Brain pericyte (primary cell): ENCODE data around the gene RPA1.
"Not testable (repeated sequence)": the region's sequence is repeated elsewhere in the genome, so short reads cannot be mapped to it uniquely, and the experiment has no call there.

Source experiments
- DNase-seq: peaks from one replicate; pipeline ENCODE4 v3.0.0-alpha.2; 2012; ENCODE audit warnings: low read depth, low spot score

RPA1 gene

DNA sequence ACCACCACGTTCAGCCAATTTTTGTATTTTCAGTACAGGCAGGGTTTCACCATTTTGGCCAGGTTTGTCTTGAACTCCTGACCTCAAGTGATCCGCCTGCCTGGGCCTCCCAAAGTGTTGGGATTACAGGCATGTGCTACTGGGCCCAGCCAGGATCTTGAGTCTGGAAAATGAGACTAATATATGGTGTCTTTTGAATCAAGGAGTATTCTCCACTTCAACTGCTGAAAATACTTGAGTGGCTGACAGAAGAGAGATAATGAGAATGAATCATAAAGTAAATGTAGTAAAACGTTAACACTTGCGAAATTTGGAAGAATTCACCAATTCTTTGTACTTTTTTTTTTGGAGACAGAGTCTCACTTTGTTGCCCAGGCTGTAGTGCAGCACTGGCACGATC is 16.7 kb upstream of the RPA1 start:
- DNase-seq: no peak

DNA sequence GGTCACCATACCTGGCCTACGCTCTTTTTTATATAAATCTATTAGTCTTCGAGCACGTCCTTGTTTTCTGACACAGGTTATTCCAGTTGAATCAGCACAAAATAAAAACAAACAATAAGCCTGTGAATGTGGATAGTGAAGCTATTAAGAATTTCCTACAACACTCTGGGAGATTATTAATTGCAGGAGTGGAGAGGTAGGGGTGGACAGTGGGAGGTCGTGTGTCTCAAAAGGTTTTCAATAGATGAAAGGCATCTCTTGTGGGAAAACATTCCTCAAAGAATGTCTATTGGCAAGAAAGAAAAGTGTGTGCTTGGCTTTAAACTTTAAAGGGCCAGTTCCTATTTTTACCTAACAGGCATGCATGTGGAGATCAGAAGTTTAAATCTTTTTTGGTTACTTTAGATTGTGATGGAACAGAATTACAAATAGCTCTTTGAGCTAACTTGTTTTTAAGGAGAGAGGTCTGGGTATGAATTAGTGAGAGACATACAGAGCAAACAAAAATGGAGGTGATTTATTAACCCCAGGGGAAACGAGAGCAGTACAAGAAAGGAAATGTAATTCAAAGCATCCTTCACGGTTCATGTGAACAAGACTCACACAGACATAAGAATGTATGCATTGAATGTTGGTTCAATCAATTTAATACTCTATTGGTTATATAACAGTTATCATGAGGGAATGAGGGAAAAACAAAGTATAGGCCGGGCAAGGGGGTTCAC is 9.1 kb upstream of the RPA1 start:
- DNase-seq: no peak

GRCh38 chr17:1829216-1829591 is 601 bp upstream of the RPA1 start:
- no peak for DNase-seq

- no peak for DNase-seq
Observed at GRCh38 chr17:1830288-1830687, 483 bp downstream of the RPA1 start.

GRCh38 chr17:1834380-1835149 is 4.8 kb downstream of the RPA1 start:
- DNase-seq: no peak

DNA sequence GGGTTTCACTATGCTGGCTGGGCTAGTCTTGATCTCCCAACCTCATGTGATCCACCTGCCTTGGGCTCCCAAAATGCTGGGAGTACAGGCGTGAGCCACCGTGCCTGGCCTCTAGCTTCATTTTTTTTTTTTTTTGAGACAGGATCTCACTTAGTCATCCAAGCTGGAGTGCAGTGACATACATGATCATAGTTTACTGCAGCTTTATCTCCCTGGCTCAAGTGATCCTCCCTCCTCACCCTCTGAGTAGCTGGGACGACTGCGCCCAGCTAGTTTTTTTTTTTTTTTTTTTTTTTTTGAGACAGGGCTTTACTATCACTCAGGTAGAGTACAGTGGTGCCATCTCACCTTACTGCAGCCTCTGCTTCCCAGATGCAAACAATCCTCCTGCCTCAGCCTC is 9.7 kb downstream of the RPA1 start:
- DNase-seq: no peak

DNA sequence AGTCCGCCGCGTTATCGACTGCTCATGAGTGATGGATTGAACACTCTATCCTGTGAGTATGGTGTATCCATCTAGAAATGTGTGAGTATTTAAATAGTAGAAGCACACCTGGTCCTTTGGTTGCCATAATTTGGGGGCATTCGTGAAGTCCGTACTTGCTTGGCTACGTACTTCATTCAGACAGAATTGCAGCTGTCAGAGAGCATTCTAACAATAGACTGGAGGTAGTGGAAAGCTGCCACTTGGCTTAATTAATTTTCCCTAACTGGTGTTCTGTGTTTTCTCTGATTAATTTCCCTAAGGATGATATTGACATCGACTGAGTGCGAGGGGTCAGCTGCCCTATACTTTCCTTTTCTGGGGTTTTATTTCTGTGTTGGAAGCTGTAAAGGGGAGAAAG is 14.1 kb downstream of the RPA1 start:
- no peak for DNase-seq

GRCh38 chr17:1847191-1847590 is 17.4 kb downstream of the RPA1 start:
- no peak for DNase-seq

- DNase-seq: no peak
Observed at GRCh38 chr17:1852327-1852726, 22.5 kb downstream of the RPA1 start.

GRCh38 chr17:1853698-1854097 is 23.9 kb downstream of the RPA1 start:
- no peak for DNase-seq

DNA sequence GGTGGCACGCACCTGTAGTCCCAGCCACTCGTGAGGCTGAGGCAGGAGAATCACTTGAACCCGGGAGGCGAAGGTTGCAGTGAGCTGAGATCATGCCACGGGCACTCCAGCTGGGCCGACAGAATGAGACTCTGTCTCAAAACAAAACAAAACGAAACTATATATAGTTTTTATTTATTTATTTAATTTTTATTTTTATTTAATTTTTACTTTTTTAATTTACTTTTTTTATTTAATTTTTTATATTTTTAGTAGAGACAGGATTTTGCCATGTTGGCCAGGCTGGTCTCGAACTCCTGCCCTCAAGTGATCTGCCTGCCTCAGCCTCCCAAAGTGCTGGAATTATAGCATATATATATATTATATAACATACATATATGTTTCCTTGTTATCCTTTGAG is 26.7 kb downstream of the RPA1 start:
- not testable (repeated sequence) for DNase-seq

DNA sequence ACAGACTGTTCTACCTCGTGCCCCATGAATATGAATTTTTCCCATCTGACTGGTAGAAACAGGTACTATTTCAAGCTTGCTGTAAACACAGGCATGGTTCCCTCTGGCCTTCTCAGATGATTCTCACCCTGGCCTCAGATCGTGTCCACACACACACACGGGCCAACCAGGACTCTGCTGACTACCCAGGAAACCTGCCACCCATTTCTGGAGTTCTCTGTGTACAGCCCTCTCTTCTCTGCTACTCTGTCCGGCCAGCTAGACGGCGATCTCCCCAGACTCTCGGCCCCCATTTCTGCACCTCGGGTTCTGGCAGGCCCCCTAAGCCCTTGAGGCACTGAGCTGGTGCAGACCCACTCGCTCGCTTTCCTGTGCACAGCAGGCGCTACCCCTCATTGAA is 31.2 kb downstream of the RPA1 start:
- no peak for DNase-seq

GRCh38 chr17:1861391-1862010 is 31.7 kb downstream of the RPA1 start:
- DNase-seq: no peak

DNA sequence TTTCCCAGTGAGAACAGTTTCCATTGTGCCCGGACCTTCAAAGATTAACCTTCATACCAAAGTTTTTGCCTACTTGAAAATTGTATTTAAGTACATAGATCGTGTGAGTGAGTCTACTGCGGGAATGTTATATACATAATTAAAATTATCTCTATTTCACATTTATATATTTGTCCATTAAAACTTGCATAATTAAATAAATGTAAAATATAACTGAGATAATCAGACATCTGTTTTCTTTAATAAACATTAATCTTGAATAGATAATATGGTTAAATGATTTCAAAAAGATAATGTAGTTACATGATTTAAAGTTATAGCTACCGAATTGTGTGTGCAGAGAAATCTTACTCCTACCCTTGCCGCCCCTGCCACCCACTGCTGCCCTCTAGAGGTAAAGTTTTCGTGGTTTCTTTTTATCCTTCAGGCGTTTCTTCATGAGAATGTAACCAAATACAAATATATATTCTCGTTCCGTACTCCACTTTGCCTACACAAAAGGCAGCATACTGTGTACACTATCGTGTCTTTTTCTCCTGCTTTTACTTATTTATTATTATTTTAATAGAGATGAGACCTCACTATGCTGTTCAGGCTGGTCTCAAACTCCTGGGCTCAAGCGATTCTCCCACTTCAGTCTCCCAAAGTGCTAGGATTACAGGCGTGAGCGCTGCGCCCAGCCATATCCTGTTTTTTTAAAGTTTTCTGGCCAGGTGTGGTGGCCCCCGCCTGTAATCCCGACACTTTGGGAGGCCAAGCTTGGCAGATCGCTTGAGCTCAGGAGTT is 35.6 kb downstream of the RPA1 start:
- DNase-seq: no peak

GRCh38 chr17:1867307-1867706 is 37.5 kb downstream of the RPA1 start:
- no peak for DNase-seq

DNA sequence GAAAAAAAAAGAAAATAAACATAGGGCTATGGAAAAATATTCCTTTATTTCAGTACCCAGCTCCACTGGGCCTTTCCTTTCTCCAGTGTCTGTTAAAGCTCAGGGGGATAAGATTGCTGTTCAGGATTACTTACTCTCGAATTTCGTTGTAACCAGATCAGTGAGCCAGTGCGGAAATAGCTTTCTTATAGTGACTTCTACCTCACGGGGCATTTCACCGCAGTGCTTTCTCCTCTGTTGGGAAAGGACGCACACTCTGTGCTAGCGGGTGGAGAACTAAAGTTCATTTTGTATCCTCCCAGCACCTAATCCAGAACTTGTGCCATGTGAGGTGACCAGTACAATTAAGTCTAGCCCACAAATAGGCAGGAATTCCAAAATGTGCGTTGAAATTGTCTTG is 38.3 kb downstream of the RPA1 start:
- no peak for DNase-seq

DNA sequence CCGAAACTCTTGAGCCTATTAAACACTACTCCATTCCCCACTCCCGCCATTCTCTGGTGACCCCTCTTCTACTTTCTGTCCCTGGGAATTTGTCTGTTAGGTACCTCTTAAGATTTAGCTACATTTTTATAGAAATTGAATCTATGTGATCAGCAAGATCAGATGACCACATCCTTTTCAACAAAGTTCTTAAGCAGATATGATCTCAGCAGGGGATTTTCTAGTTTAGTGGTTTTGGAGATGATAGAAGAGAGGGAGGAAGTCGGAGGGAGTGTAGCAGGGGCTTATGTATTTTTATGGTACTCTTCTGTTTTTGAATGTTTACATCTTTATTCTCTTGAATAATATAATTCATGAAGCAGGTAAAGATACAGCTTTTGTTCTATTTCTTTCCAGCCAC is 40.8 kb downstream of the RPA1 start:
- no peak for DNase-seq

DNA sequence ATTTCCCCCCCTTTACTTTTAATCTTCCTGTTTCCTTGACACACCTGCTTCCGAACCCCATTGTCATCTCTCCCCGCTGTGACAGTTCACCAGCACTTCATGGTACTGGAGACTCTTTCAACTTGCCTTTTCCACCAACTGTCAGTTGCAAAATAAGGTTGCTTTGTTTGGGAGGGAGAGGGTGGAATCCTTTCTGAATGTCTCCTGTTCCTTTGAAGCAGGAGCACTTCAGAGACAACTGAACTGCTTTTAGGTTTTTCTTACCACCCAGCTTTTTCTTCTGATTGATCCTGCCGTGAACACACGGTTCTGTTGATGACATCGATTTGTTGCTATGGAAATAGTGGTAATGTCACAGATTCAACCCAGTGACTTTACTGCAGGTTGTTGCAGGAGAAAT is 42.0 kb downstream of the RPA1 start:
- no peak for DNase-seq

- DNase-seq: no peak
Observed at GRCh38 chr17:1872254-1872653, 42.4 kb downstream of the RPA1 start.

DNA sequence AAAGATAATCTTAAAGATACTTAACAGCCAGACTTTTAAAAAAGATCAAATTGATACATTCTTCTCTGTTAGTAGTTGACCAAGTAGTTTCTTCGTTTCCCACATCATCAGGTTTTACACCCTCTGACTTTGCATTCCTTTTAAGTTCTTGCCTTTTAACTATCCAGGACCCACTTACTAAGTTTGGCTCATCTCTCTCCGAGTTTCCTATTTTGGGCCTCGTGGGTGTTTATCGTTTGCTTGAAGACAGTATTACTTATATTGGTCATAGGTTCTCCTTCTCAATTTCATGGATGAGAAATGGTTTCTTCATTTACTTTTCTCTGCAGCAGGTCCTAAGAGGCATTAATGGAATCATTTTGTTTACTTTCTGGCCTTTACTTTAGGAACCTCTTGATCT is 43.2 kb downstream of the RPA1 start:
- no peak for DNase-seq

GRCh38 chr17:1873418-1873817 is 43.6 kb downstream of the RPA1 start:
- no peak for DNase-seq

GRCh38 chr17:1875597-1875996 is 45.8 kb downstream of the RPA1 start:
- DNase-seq: no peak
